GM12874 (cell line): ENCODE measurements around the gene PEMT.

Source experiments
- CTCF ChIP-seq: IDR thresholded peaks from 2 replicates; pipeline ENCODE4 v1.5.1; 2011; ENCODE audit warnings: low read depth, mild to moderate bottlenecking, control low read depth, low read length, moderate library complexity; ENCODE audit not compliant: insufficient read depth

The PEMT gene

GRCh38 chr17:17553217-17554195 is 38.0 kb downstream of the PEMT start:
- TF ChIP-seq CTCF: no peak

- no peak for TF ChIP-seq CTCF
Measured at GRCh38 chr17:17552351-17553216, 38.9 kb downstream of the PEMT start.

GRCh38 chr17:17551361-17551760 is 40.1 kb downstream of the PEMT start:
- no peak for TF ChIP-seq CTCF

- no peak for TF ChIP-seq CTCF
Measured at GRCh38 chr17:17549732-17550366, 41.7 kb downstream of the PEMT start.

GRCh38 chr17:17548044-17548443 is 43.5 kb downstream of the PEMT start:
- no peak for TF ChIP-seq CTCF

GRCh38 chr17:17547210-17547764 is 44.2 kb downstream of the PEMT start:
- no peak for TF ChIP-seq CTCF
